ENCODE measurements around the gene BDH2.

GRCh38 chr4:103044183-103044582 lies 55.5 kb downstream of the BDH2 start:
- TF ChIP-seq POLR2A (IDR thresholded peaks at IDR 0.05) (no peak), EP300 (IDR thresholded peaks at IDR 0.05) (no peak)

All from upper lobe of left lung (tissue), 4 donors.